Stimulated activated CD8-positive, alpha-beta memory T cell treated with anti-CD3 and anti-CD28 coated beads, Interleukin-4, amount 100 ng/mL, for 24 hours (primary cell): ENCODE data around the gene DISP2.
A peak's percentile ranks its signal among the peaks of the same experiment; 100 is the strongest.

Source experiments
- DNase-seq: peaks from one replicate; pipeline ENCODE4 v3.0.0-alpha.2; 2020; ENCODE audit warnings: low read depth

Gene DISP2

DNA sequence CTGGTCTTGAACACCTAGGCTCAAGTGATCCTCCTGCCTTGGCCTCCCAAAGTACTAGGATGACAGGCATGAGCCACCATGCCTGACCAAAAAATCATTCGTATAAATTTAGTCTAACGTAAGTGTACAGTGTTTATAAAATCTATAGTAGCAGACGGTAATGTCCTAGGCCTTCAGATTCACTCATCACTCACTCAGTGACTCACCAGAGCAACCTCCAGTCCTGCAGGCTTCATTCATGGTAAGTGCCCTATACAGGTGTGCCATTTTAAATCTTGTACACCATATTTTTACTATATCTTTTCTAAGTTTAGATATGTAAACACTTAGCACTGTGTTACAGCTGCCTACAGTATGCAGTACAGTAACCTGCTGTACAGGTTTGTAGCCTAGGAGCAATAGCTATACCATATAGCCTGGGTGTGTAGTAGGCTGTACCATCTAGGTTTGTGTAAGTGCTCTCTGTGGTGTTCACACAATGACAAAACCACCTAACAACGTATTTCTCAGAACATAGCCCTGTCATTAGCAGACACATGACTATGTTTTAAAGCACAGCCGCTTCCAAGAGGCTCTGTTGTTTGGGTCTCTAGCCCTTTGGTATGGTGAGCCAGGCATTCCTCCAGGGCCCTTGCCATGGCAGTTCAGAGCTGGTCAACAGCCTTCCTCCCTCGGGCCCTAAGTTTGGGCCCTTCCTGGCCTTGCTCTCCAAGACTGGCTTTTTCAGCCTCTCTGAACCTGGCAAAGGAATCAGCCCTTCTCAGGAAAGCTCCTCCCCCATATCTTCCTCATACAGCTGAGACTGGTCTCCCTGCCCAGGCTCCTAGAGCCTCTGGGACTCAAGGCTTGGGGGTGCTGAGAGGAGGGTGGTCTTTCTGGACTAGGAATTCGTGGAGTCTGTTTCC lies 15.4 kb upstream of the DISP2 start:
- DNase-seq, result no peak

- no peak for DNase-seq
Observed at GRCh38 chr15:40343512-40343911, 14.5 kb upstream of the DISP2 start.

- DNase-seq, result no peak
Observed at GRCh38 chr15:40344217-40344616, 13.8 kb upstream of the DISP2 start.

DNA sequence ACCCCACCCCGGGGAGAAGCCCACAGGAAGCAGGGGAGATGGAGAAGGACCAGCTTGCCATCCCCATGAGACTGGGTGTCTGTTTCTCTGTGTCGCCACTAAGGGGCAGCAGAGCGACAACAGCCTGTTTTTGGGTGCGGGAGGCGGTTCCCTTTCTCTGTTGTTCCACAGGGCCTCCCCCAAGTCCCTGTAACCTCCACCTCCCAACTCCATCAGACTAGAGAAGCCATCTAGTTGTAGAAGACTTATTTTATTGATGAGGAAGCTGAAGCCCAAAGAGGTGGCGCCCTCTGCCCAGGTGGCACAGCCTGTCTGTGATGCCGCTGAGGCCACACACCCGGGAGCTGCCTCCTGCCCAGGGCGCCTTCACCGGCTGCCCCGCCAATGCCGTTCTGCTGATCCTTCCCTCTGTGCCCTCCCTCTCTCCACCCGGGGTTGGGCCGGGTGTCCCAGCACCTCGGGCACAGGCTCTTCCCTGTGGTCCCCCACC lies 13.3 kb upstream of the DISP2 start:
- peak; percentile 48 for DNase-seq

GRCh38 chr15:40345225-40345866 lies 12.7 kb upstream of the DISP2 start:
- DNase-seq, result no peak

DNA sequence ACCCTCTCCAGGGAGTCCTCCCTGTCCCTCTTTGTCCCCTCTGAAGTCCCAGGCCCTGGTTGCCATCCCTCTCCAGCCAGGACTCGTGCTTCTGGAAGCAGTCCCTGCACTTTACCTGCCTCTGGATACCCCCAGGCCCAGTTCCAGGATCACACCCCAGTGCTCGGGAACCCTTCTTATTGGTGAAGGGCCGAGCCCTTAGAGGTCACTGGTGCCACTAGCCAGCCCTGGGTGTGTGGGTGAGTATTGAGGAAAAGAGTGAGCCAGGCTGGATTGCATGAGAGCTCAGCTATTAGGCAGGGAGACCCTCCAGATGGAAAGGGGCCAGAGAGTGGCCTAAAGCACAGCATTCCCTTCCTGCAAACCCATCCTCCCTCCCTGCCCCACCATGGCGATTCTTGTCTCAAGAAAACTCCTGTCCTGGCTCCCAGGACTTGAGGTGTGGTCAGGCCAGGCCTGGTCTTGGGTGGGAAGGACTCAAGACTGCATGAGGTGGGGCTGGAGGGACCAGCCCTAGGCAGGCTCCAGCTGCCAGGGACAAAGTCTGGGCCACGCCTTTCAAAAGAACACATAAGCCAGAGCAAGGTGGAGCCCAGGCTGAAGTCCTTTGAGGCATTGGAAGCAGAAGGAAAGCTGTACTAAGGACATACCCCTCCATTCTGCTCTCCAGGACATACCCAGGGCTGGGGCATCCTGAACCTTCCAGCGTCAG lies 12.0 kb upstream of the DISP2 start:
- DNase-seq, result no peak

- DNase-seq, result no peak
Observed at GRCh38 chr15:40346579-40347558, 11.2 kb upstream of the DISP2 start.

GRCh38 chr15:40347559-40348473 lies 10.2 kb upstream of the DISP2 start:
- no peak for DNase-seq

DNA sequence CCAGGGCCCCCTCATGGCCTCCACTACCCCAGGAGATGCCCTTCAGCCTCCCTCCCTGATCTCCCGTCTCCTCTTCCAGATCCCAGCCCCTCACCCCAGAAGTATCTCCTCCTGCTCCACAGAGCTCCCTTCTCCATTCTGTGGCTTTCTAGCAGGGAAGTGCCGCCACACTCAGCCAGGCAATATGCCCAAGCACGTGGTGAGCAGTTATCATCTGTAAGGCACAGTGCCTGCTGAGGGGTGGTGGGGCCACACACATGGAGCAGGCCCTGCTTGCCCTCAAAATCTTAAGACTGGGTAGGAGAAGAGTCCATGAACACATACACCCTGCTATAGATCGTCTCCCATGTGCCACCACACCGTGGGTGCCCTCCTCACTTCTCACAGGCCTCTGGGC lies 9.5 kb upstream of the DISP2 start:
- no peak for DNase-seq

- no peak for DNase-seq
Observed at GRCh38 chr15:40349163-40349562, 8.9 kb upstream of the DISP2 start.

DNA sequence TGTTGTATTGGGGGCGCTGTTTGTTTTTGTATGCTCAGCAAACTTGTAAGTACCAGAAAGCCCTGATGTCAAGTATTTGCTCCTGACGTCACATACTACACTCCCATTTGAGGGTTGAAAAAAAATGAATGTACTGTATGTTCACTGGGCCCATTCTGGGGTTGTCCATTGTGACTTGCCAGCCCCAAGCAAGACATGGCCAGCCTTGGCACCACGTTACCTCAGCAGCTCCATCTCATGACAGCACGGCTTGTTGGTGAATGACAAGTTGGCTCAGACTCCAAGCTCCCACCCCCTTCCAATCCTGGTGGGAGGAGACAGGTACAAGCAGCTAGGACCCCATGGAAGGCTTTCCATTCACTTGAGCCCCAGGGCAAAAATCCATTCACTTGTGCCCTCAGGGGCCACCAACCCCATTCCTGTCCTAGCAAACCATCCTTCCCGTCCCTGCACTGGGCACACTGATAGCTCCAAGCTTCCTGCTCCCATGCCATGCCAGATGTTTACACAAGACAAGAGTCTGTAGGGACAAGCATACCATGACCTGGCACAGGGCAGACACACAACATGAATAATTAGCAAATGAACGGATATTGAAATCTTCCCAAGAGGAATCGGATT lies 5.6 kb upstream of the DISP2 start:
- no peak for DNase-seq

GRCh38 chr15:40353697-40354096 lies 4.3 kb upstream of the DISP2 start:
- DNase-seq, result no peak

DNA sequence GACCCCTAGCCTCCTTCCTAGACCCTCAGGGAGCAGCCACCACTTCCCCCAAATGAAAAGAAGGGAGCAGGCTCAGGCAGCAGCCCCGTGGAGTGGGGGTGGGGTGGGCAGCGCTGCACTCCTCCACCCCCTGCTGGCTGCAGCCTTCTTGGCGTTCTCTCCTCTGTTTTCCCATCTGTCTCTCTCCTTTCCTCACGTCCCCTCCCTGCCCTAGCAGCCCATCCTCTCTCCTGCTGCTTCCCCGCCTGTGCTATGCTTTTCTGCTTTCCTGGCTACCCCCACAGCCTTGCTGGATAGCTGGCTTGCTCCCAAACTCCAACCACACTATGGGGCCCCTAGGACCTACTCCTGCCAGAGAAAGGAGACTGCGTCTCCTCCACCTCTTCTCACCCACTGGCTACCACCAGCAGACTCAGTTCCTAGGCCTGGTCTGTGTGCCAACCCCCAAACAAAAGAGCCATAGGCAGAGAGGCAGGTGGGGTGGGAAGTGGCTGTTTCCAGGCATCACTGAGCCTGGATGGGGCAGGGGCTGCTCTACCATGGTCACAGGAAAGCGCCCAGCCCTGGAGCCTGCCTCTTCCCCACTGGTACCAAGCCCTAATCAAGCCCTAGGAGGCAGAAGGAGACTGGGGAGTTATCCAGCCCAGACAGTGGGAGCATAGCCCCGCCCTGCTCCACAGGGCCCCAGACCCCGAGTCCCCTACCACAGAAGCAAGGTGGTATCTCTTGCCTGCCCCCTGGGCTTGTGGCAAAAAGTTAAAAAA lies 3.4 kb upstream of the DISP2 start:
- DNase-seq, result no peak

DNA sequence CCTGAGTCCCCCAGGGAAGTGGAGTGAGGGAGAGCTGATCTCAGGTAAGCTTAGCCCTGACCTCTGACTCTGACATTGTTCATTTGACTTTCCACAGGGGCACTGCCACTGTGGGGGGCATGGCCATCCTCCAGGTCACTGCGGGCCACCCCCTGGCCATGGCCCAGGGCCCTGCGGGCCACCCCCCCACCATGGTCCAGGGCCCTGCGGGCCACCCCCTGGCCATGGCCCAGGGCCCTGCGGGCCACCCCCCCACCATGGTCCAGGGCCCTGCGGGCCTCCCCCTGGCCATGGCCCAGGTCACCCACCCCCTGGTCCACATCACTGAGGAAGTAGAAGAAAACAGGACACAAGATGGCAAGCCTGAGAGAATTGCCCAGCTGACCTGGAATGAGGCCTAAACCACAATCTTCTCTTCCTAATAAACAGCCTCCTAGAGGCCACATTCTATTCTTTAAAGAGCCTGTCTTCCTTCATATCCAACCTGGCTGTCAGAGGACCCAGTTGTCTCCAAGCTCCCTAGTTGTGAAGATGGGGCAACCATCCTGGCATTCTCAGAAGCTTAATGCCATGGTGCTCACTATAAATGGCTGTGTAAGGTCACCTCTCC lies 1.9 kb upstream of the DISP2 start:
- no peak for DNase-seq

GRCh38 chr15:40357246-40357645 lies 773 bp upstream of the DISP2 start:
- no peak for DNase-seq

- peak; percentile 38 for DNase-seq
Observed at GRCh38 chr15:40358471-40359353, 693 bp downstream of the DISP2 start.

GRCh38 chr15:40360015-40360414 lies 2.0 kb downstream of the DISP2 start:
- DNase-seq, result no peak

DNA sequence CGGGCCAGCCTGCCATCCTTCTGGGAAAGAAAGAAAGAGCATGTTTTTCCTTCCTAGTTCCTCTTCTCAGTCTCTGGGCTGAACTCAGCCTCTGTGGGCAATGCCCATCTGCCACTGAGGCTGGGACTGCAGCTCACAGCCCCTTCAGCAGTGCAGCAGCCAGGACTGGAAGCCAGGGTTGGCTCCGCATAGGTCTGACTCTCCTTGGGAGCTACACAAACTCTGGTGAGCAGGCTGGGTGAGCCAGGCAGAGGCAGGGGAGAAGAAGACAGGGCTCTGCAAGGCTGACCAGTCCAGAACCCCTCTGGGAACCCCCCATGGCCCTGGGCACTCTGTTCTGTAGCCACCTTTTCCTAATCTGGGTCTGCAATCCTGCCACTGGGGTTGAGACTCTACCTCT lies 3.6 kb downstream of the DISP2 start:
- DNase-seq, result no peak
